Ishikawa (cell line): ENCODE results near the gene STXBP1.

Experiments
- CEBPB ChIP-seq: IDR thresholded peaks from 2 replicates; pipeline ENCODE4 v1.6.1; 2012
- CREB1 ChIP-seq: IDR thresholded peaks from 2 replicates; pipeline ENCODE4 v1.6.1; 2012; ENCODE audit warnings: low read depth
- EGR1 ChIP-seq: IDR thresholded peaks from 2 replicates; pipeline ENCODE4 v1.6.1; 2012
- EP300 ChIP-seq: IDR thresholded peaks from 2 replicates; pipeline ENCODE4 v1.6.1; 2012; ENCODE audit warnings: borderline replicate concordance
- FOXM1 ChIP-seq: IDR thresholded peaks from 2 replicates; pipeline ENCODE4 v1.6.1; 2012; ENCODE audit warnings: low read depth, borderline replicate concordance
- NFIC ChIP-seq: IDR thresholded peaks from 2 replicates; pipeline ENCODE4 v1.6.1; 2012
- RAD21 ChIP-seq: IDR thresholded peaks from 2 replicates; pipeline ENCODE4 v1.6.1; 2012; ENCODE audit warnings: low read depth
- TAF1 ChIP-seq: IDR thresholded peaks from 2 replicates; pipeline ENCODE4 v1.6.1; 2012; ENCODE audit warnings: low read depth, mild to moderate bottlenecking
- TCF12 ChIP-seq: IDR thresholded peaks from 2 replicates; pipeline ENCODE4 v1.6.1; 2012; ENCODE audit warnings: low read depth
- TEAD4 ChIP-seq: IDR thresholded peaks from 2 replicates; pipeline ENCODE4 v1.6.1; 2012
- YY1 ChIP-seq: IDR thresholded peaks from 2 replicates; pipeline ENCODE4 v1.6.1; 2012; ENCODE audit warnings: low read depth
- ZBTB7A ChIP-seq: IDR thresholded peaks from 2 replicates; pipeline ENCODE4 v1.6.1; 2012; ENCODE audit warnings: low read depth
- TF ChIP-seq, protein P1 (sequence below): IDR thresholded peaks from 2 replicates; pipeline ENCODE4 v1.6.1; 2012
- TF ChIP-seq, protein P2 (sequence below): IDR thresholded peaks from 2 replicates; pipeline ENCODE4 v1.6.1; 2012; ENCODE audit warnings: low read depth, mild to moderate bottlenecking
- TF ChIP-seq, protein P3 (sequence below): IDR thresholded peaks from 2 replicates; pipeline ENCODE4 v1.6.1; 2012

The STXBP1 gene

DNA sequence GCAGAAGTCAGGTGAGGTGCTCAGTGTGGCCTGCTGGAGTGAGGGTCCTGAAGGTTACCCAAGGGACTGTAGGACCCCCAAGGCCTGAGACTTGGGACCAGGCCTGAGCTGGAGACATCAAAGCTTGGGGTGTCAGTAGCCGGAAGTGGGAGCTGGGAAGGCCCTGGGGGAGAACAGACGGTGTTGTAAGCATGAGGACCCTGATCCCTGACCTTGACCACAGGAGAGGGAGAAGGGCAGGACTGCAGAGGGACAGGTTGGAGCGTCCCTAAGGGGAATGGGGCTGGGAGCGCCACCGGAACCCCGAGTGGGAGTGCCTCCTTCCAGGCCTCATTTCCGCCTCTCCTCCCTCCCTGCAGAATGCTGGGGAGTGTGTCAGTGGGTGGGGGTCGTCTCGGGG, 104.3 kb downstream of the STXBP1 start:
- TF ChIP-seq CREB1, result no peak
- no peak for TF ChIP-seq RAD21
- TF ChIP-seq, protein P1, sequence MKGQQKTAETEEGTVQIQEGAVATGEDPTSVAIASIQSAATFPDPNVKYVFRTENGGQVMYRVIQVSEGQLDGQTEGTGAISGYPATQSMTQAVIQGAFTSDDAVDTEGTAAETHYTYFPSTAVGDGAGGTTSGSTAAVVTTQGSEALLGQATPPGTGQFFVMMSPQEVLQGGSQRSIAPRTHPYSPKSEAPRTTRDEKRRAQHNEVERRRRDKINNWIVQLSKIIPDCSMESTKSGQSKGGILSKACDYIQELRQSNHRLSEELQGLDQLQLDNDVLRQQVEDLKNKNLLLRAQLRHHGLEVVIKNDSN, result no peak
- no peak for TF ChIP-seq TAF1
- TF ChIP-seq YY1, result no peak
- TF ChIP-seq TEAD4, result no peak
- TF ChIP-seq, protein P2, sequence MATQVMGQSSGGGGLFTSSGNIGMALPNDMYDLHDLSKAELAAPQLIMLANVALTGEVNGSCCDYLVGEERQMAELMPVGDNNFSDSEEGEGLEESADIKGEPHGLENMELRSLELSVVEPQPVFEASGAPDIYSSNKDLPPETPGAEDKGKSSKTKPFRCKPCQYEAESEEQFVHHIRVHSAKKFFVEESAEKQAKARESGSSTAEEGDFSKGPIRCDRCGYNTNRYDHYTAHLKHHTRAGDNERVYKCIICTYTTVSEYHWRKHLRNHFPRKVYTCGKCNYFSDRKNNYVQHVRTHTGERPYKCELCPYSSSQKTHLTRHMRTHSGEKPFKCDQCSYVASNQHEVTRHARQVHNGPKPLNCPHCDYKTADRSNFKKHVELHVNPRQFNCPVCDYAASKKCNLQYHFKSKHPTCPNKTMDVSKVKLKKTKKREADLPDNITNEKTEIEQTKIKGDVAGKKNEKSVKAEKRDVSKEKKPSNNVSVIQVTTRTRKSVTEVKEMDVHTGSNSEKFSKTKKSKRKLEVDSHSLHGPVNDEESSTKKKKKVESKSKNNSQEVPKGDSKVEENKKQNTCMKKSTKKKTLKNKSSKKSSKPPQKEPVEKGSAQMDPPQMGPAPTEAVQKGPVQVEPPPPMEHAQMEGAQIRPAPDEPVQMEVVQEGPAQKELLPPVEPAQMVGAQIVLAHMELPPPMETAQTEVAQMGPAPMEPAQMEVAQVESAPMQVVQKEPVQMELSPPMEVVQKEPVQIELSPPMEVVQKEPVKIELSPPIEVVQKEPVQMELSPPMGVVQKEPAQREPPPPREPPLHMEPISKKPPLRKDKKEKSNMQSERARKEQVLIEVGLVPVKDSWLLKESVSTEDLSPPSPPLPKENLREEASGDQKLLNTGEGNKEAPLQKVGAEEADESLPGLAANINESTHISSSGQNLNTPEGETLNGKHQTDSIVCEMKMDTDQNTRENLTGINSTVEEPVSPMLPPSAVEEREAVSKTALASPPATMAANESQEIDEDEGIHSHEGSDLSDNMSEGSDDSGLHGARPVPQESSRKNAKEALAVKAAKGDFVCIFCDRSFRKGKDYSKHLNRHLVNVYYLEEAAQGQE, result no peak
- TF ChIP-seq NFIC, result no peak
- no peak for TF ChIP-seq CEBPB
- TF ChIP-seq, protein P3, sequence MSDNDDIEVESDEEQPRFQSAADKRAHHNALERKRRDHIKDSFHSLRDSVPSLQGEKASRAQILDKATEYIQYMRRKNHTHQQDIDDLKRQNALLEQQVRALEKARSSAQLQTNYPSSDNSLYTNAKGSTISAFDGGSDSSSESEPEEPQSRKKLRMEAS, result no peak
- no peak for TF ChIP-seq EP300
- TF ChIP-seq EGR1, result no peak
- TF ChIP-seq ZBTB7A, result no peak
- TF ChIP-seq FOXM1, result no peak

DNA sequence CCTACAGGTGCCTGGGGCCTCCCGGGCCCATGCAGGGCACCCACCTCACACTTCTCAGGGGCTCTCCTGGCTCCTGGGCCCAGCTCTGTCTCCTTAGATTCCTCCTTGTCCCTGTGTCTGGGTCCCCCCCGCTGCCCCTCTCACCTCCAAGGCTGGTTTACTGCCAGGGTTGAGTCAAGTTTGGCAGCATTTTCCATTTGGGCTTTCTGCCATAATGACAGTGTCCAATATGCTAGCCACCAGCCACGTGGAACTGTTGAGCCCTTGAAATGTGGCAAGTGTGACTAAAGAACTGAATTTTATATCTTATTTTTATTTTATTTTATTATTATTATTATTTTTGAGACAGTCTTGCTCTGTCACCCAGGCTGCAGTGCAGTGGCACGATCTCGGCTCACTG, 105.7 kb downstream of the STXBP1 start:
- no peak for TF ChIP-seq EGR1
- TF ChIP-seq, protein P3, result no peak
- TF ChIP-seq NFIC, result no peak
- no peak for TF ChIP-seq TCF12
- TF ChIP-seq, protein P2, result no peak
- no peak for TF ChIP-seq RAD21
- no peak for TF ChIP-seq CEBPB

DNA sequence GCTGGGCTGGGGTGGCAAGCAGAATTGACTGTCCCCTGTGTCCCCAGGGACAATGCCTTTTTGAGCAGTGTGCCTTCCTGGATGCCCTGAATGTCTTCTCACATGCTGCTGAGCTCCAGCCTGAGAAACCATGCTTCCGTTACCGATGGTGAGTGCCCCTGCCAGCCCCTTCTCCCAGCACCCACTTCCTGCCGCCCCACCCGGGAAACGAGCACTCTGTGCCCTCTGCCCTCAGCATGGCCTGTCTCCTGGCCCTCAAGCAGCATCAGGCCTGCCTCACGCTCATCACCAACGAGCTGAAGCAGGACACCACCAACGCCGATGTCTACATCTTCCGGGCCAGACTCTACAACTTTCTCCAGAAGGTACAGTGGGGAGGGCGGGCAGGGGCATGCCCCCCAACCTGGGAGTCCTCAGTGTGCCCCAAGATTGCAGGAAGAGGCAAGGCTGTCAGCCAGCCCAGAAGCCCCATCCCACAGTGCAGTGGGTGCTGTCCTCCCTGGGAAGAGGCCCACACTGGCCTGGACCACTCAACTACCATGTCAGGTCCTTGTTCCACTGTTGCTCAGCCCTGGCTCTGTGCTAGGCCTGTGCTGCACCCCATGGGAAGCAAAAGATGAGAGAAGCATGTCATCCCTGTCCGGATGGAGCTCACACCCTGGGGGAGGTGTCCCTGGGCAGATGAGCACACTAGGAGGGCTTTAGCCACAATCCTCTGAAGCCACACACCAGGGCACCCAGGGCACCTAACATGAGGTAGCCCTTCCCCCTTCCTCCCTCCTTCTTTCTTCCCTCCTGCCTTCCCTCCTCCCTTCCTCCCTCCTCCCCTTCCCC, 108.2 kb downstream of the STXBP1 start:
- TF ChIP-seq CEBPB (no peak), EGR1 (no peak), TAF1 (no peak), TEAD4 (no peak), EP300 (no peak), CREB1 (no peak), FOXM1 (no peak), NFIC (no peak), RAD21 (no peak), ZBTB7A (no peak)
- TF ChIP-seq, protein P2, result no peak
- TF ChIP-seq, protein P1, result no peak
- TF ChIP-seq, protein P3, result no peak

DNA sequence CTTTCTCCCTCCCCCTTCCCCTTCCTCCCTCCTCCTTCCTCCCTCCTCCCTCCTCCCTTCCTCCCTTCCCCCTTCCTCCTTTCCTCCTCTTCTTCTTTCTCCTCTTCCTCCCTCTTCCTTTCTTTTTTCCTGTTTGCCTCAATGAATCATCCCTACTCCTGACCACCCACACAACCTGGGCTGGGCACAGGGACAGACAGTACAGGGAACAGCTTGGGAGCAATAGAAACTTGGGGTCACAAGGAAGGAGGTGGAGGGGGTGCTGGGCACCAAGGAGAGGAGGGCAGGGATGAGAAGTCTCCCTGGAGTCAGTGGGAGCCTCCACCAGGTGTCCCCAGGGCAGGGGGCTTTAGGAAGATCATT, 108.8 kb downstream of the STXBP1 start:
- TF ChIP-seq ZBTB7A, result no peak
- TF ChIP-seq TEAD4, result no peak
- TF ChIP-seq RAD21, result no peak
- TF ChIP-seq, protein P1, result no peak
